Effector CD8-positive, alpha-beta T cell (primary cell): ENCODE measurements around the gene HRH4.

Experiments used
- DNase-seq: peaks from one replicate; lab custom pipeline; 2025; lab: John Stamatoyannopoulos, UW
- total RNA-seq, 4 experiments: gene quantifications; one replicate each; lab custom pipeline; 2026; lab: John Stamatoyannopoulos, UW

The HRH4 gene, protein sequence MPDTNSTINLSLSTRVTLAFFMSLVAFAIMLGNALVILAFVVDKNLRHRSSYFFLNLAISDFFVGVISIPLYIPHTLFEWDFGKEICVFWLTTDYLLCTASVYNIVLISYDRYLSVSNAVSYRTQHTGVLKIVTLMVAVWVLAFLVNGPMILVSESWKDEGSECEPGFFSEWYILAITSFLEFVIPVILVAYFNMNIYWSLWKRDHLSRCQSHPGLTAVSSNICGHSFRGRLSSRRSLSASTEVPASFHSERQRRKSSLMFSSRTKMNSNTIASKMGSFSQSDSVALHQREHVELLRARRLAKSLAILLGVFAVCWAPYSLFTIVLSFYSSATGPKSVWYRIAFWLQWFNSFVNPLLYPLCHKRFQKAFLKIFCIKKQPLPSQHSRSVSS
- 0 to 8.7 (median 0.67) reads per million in 4 experiments for total RNA-seq

DNA sequence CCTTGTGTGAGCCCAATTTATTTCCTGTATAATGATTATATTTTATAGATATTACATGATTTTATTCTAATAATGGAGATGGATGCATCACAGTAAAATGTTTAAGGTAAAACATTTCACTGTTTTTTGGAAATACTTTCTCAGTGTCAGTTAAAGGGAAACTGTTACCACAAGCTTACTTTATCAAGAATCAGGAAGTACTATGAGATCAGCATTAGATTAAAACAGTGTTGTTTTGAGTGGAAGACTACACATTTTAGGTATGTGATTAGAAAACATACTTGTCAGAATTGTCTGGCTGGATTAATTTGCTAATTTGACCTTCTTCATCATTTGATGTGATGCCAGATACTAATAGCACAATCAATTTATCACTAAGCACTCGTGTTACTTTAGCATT is at the start of gene HRH4:
Gene HRH4, plus strand, starts transcription at position 250 of the 400 bp plus-strand sequence. Its CDS starts 92 bp downstream, at position 342.
- no peak for DNase-seq

DNA sequence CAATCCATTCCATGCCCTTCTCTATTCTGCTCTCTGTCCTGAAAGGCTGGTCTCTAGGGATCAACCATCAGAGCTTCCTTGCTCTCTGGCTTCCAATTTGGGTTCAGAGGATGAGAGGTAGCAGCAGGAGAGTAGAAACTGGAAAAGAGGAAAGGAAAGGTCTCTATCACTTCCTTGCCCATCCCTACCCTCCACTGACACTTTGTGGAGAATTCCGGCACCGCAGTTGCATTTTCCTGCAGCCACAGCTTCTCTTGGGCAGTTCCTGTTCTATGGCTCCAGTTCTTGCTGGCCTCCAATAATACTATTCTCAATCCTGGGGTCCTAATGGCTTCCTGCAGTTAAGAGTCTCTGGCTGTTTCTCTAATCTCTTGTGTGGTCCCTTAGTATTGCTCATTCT is 47.3 kb upstream of the HRH4 start:
- DNase-seq = no peak

DNA sequence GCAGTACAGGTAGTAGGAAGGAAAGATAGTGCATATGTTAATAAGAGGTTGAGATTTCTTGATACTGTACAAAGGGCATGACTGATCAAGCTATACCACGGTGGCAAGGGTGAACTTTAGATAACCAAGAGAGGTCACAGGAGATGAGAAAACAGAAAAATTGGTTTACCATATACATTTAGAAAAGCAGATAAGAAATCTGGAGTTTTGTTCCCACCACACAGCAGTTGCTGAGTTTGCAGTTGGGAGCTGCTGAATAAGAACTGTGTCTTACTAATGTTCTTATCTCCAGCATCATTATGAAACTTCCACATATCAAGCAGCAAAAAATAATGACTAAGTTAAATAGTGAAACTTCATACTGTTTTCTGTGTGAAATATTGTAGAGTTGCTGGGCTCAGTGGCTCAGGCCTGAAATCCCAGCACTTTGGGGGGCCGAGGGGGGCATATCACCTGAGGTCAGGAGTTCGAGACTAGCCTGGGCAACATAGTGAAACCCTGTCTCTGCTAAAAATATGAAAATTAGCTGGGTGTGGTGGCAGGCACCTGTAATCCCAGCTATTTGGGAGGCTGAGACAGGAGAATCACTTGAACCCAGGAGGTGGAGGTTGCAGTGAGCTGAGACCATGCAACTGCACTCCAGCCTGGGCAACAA is 46.0 kb upstream of the HRH4 start:
- no peak for DNase-seq

DNA sequence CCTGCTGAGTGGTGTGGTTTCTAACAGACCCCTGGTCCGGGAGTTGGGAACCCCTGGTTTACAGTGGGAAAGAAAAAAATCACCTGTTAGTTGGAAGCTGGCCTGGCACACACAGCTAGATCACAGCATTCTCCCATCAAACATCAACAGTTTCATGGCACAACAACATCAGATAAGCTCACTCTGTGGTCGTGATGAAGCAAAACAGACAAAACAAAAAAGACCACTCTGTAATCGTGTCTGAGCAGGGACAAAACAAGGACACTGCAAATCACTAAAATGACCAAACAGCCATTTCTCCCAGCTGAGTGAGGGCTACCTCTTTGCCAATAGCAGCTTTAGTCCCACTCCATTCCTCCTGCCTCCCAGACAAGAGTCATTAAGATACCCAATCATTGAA is 43.0 kb upstream of the HRH4 start:
- DNase-seq = no peak

DNA sequence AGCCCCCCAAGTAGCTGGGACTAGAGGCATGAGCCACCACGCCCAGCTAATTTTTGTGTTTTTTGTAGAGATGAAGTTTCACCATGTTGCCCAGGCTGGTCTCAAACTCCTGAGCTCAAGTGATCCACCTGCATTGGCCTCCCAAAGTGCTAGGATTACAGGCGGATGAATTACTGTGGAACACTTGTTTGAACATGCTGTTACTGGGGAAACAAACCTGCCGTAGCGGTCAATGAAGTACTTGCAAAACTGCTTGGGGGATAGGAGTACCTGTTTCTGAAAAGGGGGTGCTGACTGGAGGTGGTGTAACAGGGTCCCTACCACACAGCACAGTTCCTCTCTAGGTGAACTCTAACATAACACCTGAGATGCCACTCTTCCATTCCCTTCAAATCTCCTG is 39.9 kb upstream of the HRH4 start:
- DNase-seq = no peak

DNA sequence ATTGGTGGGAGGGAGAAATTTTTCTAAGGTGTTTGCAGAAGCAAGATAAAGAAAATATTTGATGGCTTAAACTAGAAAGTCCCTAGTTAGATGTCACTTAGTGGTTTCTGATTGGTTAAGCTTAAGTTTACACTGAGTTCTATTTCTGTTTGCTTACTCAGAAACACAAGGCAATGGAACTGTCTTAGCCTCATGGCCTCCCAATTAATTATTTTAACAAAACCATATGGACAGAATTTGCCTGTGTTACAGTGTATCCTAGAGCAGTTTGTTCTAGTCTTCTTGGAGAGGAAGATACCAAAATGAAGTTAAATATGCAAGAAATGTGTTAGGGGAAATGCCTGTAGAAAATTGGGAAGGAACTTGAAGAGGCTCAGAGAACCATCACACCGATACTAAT is 38.6 kb upstream of the HRH4 start:
- DNase-seq = no peak

DNA sequence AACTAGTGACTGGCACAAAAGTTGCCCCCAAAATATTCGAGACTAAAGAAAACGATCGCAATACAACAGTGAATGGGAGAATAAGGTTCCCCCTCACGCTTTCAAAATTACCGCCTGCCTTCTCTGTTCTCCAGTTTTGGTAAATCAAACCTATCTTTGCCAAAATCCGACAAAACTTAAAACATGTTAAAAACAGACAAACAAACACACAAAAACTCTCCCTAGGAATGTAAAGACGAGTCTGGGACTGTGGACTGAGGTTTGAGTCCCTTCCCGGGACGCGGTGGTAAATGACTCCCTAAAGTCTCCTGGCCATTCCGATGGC is 34.4 kb upstream of the HRH4 start:
- no peak for DNase-seq

DNA sequence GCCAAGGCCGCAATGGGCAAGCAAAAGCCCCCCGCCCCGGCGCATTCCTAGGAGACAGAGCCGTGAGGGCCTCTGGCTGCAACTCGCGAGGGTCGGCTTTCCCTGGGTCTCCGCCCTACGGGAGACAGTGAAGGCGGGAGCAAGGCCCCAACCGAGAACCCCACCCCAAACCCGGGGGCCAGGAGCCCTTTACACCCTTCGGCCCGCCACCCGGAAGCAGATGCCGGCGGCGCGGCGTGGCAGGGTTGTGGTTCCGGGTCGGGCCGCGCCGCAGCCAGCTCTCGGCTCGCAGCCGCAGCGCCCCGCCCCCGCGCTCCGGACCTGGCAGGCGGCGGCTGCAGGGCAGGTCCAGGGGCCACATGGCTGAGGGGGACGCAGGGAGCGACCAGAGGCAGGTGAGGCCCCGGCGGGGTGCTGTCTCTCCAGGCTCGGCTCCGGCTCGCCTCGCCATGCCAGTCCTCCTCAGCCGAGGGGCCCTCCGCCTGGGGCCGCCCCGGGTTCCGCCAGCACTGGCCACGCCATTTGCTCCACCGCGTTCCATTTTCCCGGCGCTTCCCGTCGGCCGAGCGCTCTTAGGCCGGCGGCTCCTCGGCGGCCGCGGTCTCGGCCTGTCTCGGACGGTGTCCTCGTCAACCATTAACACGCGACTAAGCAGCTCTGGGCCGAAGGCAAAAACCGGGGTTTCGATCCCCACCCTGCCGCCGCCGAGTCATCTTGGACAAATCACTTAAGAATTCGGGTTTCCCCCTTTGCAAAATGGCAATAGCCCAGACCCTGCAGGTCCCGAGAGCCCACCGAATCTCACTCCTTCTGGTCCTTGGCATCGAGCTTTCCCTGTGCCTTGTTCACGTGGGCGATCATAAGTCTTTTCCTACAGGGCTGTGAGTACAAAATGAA is 33.8 kb upstream of the HRH4 start, which contains the start of gene IMPACT:
Gene IMPACT, plus strand, starts transcription at position 273 of the 897 bp plus-strand sequence. Its CDS starts 87 bp downstream, at position 360.
- DNase-seq = peak; percentile 59

DNA sequence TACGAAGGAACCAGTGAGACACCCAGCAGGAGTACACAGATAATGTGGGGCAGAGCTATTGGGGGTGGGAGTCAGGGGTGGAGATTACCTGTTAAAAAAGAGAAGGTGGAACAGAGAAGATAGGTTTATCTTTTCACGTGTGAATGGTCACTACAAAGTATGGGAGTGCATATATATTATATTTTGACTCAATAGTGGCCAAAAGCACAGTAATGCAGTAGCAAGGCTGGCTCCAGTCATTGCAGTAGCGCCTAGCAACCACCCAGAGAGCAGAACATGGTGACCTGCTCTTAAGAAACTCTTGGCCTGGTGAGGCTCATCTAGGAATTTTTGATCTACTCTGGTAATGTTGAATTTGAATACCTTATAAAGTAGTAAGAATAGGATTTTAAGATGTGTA is 33.0 kb upstream of the HRH4 start:
- no peak for DNase-seq

DNA sequence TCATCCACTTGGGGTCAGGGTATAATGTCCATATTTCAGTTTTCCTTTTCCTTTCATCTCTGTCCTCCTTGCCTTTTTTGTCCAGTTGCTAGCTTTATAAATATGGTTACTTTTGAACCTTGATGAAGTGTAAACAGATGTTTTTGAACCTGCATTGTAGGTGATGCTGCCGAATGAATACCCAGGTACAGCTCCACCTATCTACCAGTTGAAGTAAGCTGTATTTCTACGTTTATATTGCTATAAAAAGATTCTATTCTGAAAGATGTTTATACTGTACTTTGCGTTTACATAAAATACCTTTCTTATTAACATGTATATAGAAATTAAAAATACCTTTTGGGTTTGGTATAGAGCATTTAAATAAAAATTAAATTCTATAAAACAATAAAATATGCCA is 31.7 kb upstream of the HRH4 start:
- no peak for DNase-seq

DNA sequence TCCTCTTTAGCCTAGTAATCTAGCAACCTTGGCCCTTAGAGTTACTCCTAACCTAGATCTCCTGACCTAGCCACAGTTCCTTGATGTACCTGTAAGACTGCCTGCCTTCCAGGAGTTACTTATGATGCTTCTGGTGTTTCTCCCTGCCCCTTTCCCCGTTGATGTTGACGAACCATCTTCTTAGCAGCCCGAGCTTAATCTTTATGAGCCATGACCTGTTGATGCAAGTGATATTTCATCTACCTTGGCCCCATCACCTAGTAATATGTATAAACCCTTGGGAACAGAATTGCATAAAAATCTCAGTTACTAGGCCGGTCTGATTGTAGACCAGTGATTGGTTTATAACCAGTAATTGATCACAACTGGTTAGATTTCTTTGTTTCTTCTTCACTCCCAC is 31.2 kb upstream of the HRH4 start:
- DNase-seq = no peak

DNA sequence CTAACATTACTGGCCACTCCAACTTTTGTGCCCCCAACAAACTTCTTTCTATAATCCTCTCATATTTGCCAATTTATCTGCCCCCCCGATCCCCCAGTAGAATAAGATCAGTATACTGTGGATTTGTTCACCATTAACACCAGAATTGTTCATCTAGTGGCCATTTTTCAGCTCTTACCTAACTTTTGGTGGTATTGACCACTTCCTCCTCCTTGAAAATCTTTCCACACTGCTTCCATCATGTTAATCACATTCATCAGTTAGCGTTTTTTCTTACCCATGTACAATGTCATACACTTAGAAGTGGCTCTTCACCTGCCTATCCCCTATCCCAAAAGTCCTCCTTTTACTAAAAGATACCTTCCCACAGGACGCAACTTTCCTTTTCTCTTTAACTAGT is 27.8 kb upstream of the HRH4 start:
- no peak for DNase-seq

DNA sequence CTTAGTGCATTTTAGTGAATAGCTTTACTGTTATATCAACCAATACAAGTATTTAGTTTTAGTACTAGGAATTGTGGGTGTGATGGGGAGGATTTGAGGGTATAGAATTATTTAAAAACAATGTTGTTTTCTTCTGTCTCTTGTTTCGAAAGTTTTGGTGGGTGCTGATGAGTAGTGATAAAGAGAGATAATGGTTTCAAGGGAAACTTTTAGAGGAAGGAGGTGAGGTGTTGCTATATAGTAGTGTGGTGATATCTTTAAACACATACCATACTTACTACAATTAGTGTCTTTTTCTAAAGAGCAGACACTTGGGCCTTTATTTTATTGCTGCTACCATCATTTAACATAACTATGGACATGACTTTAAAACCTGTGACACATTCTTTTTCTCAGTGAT is 23.5 kb upstream of the HRH4 start:
- no peak for DNase-seq

DNA sequence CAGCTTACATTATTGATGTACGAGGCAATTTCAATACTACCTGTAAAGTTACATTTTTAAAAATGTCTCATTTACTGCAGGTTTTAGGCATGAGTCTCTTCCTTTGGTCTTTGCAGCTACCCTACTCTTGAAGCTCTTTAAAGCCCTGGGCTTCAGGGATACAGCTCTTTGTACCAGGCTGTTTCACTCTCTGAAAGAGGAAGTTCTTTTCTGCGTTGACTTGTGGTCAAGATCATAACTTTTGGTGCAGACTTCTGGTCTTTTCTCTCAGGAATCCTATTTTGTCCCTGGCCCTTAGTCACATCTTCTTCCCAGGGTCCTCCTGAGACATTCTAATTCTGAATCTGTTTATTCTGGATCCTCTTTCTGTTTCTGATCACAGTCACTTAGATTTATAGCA is 16.6 kb upstream of the HRH4 start:
- no peak for DNase-seq

DNA sequence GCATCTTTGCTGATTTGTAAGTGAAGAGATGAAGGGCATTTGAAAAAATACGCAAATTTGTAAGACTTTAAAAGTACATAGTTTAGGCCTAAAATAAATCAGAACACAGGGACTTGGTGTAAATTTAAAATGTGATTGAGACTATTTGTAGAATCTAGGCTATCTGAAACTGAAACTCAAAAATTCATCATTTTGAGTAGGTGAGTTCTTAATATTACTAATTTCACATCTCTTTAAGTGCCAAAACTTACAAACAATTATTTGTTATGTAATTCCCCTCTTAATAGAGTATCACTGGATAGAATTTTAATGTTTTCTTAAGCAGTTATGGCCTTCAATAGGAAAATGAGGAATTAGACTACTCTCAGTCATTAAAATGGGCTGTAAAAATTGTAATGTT is 14.0 kb upstream of the HRH4 start:
- DNase-seq = no peak

DNA sequence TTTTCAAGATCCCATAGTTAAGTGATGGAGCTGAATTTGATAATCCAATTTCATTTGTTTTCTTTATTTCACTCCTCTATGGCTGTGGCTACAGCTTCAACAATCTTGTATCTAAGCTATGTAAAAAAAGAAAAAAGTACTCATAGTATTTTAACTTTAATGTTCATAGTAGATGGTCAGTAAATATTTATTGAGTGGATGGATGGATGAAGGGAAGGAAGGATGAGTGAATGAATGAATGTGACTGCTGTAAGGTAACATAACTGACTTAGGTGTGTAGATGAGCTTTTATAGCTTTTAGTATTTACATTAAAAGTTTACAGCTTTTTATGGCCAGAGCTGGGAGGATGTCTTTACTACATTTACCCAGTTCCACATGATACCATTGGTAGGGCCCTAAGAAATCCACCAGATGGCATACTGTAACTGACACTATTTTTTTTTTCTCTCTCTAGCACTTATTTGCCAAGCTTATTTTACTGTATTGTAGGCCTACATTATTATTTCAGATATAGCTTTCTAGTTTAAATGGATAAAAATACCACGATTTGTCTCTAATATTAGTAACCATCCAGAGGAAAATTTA is 13.4 kb upstream of the HRH4 start:
- DNase-seq = no peak

DNA sequence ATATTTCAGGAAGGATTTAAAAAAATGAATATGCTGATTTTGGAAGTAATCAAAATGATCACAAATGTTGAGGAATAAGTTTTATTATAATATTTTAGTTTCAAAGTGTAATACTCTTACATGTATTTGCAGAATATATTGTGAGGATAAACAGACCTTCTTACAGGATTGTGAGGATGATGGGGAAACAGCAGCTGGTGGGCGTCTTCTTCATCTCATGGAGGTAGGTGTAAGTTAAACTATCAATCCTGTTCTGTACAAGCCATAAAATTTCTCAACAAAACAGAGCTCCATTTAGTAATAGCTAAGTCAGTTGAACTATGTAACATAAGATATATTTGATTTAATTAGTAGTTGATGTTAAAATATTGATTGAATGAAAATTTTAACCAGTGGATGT is 12.5 kb upstream of the HRH4 start:
- DNase-seq = no peak

DNA sequence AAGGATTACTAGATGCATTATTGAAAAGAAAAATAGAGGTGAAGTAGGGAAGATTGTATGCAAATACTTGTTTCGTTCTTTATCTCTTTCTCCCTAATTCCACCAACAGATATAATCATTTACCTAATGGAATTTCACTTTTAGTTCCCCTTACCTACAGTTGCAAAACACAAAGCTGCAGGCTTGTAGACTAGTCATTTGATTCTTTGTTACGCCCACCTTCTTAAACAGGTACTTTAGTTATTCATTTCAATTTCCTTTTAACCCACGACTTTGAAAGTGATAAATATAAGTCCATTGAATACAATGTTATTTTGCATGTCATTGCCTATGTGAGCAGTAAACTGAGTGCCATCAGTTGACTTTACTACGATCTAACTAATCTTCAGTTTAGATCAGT is 3.9 kb upstream of the HRH4 start:
- DNase-seq = no peak

DNA sequence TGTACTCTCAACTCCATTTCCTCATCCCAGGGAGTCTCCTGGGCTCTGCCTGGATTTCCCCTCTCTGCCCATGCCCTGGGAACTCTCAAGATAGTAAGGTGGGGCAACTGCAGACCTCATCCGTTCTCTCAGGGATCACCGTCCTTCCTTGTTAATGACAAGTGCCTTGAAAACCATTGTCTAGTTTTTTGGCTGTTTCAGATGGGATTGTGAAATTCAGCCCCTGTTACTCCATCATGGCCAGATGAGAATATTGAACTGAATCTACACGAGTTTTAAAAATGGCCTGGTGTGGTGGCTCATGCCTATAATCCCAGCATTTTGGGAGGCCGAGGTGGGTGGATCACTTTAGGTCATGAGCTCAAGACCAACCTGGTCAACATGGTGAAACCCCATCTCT is 665 bp upstream of the HRH4 start:
- DNase-seq = no peak

DNA sequence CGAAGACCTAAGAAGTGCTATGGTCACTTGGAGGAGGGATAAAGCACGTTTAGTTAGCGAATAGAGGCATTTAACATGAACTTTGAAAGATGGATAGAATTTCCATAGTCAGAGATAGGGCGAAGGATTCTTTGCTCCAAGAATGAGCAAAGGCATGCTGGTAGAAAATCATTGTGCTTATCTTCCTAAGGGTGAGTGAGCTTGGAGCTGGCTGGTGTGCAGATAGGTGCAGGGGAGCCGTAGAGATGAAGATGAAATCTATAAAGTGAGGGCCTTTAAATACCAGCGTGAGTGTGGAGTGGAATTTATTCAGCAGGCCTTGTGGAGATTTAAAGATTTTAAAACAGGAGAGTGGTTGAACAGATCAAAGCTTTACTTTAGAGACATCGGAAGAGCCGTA is 1.6 kb downstream of the HRH4 start:
- DNase-seq = no peak

DNA sequence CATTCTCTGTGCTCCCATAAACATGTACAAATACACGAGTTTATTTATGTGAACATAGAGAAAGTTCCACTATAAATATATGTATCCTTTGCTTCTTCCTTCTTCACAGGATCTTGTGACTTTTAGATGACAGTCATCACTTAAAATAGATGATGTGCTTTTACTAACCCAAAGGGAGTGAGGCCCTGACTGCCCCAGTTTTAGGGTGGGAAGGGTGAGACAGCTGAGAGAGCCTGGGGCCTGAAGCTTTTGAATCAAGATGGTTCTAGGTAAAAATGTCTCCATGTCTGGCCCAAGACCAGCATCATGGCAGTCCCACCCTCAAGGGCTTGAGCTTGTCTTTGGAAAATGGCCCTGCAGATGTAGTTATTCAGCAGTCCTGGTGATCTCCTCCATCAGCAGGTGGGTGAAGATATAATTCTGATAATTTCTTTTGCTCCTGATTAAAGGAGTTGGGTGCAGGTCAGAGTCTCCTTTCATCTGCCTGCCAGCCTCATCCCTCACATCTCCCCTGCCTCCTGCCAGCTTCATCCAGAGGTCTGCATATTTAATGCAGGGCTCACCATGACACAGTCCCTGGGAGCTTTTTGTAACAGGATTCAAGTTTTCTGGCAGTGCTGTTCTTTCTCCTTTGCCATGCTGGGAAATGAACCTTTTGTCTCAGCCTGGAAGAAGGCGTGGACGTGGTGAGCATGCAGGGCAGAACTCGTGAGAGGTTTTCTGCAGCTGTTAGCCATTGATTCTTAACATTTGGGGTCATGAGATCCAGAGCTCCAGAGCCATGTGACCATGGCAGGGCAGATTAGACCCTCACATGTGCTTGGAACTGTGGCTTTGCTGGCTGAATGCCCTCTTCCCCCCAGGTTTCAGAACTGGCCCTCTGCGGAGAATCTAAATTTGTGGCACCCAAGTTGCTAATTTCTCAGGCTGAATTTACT is 2.7 kb downstream of the HRH4 start:
- DNase-seq = no peak
